Cerebellar cortex (tissue), 1 donor: ENCODE measurements around the gene VOPP1.

Source experiments
- DNase-seq: peaks from one replicate; pipeline ENCODE4 v3.0.0-alpha.2; 2015; ENCODE audit warnings: low spot score

VOPP1 gene

DNA sequence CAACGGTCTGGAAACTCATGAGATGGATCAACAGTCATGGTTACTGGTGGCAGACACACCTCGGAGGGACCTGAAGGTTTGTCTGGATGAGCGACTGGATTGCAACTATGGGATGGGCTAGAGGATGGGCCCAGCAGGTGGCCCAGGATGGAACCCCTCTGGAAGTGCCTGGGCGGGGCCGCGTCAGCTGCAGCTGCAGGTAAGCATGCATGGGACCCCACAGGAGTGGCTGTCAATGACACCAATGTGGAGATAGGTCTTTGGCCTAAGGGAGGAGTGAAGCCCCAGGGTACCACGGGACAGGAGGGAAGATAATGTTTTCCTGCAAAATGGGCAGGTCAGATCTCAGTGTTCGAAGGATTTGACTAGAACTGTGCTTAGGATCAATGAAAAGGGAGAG lies 103.8 kb downstream of the VOPP1 start:
- DNase-seq: no peak

DNA sequence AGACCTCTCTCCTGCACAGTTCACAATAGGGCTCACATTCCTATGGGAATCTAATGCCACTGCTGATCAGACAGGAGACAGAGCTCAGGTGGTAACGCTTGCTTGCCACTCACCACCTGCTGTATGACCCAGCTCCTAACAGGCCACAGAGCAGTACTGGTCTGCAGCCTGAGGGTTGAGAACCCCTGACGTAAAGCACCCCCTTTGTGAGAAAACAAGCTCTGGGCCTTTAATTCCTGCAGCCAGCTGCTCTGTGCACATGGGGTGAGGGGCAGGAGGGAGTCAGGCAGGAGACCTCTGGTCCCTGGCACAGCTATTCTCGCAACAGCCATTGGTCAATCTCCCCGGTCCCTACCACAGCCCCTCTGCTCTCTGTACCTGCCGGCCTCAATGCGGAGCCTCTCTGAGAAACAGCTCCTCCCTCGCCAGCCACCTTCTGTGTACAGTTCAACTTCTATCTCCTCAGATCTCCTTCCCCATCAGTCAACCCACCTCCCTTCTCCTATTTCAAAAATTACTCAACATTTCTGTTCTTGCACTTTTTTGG lies 105.2 kb downstream of the VOPP1 start:
- DNase-seq: no peak

DNA sequence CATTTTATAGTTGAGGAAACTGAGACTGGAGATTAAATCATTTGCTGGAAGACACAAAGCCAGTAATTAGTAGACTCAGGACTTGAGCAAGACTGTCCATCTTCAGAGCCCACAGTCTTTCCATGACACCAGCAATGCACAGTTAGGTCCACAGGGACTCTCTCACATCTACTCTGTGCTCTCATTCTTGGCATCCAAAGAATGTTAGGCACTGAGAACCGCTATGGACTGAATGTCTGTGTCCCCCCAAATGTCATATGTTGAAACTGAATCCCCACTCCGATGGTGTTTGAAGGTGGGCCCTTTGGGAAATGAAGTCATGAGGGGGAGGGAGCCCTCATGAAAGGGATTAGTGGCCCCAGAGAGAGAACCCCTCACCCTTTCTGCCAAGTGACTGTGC lies 106.6 kb downstream of the VOPP1 start:
- no peak for DNase-seq

DNA sequence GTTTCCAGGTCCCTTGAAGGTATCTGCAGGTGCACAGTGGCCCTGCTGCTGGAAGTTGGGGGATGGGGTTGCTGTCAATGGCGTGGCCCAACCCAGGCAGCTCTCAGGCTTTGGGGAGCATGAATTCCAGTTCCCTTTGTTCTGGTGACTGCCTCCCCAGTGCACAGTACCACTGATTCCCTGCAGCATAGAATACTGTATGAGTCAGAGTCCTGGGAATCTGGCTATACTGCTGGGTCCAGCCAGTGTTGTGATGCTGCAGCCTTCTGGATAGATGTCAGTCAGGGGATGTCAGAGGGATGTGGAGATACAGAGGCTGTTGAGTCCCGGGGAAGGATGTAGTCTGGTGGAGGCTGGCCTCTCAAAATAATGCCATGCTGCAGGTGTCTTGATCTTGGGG lies 107.9 kb downstream of the VOPP1 start:
- no peak for DNase-seq

DNA sequence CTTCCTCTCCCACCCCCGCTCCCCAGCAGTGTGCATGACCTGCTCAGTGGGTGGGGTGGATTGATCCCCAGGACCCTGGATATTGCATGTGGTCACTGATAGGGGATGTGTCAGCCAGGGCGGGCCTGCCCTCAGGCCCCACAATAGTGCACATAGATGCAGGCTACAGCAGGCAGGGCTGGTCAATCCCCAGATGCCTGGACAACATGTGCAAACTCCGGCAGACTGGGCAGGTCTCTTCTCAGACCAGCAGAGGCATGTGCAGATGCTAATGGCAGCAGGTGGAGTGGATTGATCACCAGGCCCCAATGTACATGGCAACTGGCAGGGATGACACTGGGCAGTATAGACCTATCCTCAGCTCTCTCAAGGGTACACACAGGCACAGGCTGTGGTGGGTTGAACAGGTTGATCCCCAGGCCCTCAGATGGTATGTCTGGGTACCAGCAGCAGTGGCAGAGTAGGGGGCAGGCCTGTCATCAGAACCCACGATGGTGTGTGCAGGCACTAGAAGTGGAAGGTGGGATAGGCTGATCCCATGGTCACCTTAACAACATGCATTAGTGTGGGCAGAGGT lies 108.5 kb downstream of the VOPP1 start:
- no peak for DNase-seq

DNA sequence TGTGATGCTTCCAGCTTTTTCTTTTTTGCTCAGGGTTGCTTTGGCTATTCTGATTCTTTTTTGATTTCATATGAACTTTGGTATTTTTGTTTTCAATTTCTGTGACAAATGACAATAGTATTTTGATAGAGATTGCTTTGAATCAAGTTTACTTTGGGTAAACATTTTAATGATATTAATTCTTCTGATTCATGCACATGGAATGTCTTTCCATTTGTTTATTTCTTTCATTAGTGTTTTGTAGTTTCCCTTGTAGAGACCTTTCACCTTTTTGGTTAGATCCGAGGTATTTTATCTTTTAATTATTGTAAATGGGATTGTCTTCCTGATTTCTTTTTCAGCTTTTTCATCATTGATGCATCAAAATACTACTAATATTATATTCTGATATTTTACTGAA lies 114.0 kb downstream of the VOPP1 start:
- DNase-seq: no peak

DNA sequence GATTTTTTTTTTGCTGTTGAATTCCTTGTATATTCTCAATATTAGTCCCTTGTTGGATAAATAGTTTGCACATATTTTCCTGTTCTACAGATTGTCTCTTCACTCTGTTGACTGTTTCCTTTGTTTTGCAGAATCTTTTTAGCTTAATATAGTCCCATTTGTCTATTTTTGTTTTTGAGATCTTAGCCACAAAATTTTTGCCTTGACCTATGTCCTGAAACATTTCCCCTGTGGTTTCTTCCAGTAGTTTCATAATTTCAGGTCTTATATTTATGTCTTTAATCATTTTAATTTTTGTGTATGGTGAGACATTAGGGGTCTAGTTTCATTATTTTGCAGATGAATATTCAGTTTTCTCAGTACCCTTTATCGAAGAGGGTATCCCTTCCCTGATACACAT lies 114.5 kb downstream of the VOPP1 start:
- DNase-seq: no peak

DNA sequence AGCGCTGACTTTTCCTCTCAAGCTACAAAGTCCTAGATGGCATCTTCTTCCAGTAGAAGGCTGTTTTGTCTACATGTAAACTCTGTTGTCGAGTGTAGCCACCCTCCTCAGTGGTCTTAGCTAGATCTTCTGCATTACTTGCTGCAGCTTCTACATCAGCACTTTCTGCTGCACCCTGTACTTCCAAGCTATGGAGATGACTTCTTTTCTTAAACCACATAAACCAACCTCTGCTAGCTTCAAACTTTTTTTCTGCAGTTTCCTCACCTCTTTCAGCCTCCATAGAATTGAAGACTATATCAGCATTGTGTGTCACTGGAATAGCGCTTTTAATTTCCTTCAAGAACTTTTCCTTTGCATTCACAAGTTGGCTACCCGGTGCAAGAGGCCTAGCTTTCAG lies 119.3 kb downstream of the VOPP1 start:
- DNase-seq: no peak

DNA sequence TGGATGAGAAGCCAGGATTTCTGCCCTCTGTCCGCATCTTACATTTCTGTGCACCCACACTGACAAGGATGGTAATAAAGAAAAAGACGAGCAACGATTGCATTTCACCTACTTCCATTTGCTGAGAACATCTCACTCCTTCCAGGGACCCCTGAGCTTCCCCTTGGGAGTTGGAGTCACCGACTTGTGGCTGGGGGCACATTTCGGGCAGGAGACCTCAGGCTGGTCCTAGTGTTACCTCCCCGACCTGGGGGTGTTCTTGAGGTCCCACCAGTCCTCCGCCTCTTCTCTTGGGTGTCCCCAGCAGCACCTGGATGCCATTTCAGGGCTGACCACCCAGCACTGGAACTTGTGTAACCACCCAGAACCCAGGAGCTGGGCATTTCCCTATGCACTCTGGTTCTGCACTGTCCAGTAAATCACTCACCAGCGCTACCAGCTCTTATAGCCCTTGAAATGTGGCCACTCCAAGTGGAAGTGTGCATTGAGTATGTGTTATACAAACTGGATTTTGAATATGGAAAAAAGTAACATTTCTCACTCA lies 122.2 kb downstream of the VOPP1 start:
- no peak for DNase-seq

DNA sequence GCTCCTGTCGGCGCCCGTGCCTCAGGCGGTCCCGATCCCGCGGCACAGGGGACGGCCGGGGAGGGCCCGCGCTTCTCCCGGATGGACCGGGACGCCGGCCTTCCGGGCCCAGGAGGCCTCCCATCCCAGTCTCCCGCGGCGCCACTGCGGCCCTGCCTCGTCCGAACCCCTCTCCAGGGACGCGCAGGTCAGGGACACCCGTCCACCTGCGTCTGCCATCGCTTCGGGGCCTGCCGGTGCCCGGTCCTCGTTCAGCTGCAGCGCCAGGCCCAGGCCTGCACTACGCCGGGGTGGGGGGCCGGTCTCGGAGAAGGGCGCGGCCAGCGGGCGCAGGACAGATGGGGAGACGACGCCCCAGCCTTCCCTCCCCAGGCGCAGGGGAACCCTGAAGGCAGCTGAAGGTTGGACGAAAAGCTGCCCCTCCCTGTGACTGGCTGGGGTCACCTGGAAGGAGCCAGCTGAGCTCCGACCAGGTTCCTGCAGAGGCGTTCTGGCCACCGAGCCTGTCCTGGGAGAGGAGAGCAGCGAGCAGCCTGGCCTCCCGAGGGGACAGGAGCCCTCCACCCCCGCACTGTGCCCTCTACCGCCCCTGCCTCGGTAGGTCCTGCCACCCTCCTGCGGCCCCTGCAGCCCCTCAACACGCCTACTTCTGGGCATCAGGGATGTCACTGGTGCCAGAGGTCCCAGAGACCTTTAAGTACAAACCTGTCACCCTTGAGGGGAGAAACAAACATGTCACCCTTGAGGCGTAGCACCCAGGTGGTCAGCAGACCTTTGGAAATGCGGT lies 122.9 kb downstream of the VOPP1 start:
- no peak for DNase-seq

DNA sequence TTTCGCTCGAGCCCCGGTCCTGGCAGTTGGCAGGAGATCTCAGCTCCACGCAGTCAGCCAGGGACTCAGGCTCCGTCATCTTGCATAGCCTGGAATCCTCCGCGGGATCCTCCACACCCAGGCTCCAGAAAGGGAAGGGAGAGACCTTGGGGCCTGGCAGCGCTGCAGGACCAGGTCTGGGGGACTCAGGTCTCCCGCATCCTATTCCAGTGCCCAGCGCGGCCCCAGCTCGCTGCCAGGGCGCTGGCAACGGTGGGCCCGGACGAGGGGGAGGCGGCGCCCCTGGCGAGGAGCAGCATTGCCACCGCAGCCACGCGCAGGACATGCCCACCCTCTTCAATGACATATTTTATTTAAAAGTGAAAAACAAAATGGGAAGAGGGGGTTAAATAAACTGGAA lies 123.8 kb downstream of the VOPP1 start:
- peak; percentile 6 for DNase-seq

DNA sequence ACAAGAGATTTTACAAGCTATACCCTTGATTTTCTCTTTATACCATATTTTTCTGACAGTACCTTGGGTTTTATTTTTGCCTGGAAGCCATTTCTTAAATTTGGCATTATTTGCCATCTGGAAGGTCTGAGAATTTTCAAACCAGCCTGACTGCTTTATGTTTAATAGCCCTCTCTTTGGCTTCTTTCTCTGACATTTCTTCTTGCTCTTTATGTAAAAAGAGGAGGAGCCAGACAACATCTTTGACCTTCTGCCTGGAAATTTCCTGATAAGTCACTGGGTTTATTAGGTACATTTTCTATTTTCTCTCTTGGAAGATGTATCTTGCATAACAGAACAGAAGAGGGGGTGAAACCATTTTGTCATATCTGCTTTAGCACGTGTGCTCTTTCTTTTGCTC lies 127.5 kb downstream of the VOPP1 start:
- DNase-seq: no peak

DNA sequence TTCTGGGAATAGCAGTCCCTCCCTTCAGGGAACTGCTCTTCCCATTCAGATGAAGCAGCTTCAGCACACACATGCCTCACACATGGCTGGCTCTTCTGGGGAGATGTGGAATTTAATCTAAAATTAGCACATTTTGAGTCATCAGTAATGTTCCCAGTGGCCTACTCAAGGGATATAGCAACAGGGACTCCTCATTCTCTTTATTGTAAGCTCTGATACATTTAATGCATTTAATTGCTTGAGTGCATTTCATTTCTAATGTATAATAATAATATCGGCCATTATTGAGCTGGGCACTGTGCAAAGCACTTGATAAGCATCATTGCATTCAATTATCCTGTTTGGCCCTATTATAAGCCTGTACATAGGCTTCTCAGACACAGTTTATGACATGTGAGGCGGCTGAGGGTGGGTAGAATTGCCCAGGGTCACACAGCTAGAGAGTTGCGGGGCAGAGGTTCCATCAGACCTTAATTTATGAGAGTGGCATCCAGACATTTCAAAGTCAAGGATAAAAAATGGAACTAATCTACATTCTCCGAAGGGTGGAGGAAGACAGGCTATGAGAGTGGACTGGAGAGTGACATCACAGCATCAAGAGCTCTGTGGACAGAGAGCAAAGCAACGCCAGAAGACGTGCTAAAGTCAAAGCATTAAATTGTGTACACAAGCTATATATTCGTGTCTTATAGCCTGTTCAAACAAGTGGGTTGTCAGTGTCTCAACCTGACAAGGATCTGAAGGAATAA lies 130.4 kb downstream of the VOPP1 start:
- no peak for DNase-seq

DNA sequence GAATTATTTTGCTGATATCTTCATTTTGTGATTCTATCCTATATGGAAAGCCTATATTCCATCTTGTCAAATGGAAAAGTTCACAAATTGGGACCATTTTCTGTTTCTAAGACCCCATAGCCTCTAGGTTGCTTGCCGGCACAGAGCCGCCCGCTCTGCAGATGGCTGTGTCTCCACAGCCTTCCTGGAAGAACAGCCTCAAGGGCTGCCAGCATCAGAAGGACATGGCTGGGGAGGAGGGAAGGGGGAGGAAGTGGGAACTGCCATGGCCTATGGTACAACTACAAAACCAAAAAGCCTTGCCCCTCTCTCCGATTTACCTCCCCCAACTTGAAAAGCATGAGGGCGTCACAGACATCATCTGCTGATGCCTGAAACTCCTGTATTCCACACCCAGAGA lies 131.3 kb downstream of the VOPP1 start:
- no peak for DNase-seq

DNA sequence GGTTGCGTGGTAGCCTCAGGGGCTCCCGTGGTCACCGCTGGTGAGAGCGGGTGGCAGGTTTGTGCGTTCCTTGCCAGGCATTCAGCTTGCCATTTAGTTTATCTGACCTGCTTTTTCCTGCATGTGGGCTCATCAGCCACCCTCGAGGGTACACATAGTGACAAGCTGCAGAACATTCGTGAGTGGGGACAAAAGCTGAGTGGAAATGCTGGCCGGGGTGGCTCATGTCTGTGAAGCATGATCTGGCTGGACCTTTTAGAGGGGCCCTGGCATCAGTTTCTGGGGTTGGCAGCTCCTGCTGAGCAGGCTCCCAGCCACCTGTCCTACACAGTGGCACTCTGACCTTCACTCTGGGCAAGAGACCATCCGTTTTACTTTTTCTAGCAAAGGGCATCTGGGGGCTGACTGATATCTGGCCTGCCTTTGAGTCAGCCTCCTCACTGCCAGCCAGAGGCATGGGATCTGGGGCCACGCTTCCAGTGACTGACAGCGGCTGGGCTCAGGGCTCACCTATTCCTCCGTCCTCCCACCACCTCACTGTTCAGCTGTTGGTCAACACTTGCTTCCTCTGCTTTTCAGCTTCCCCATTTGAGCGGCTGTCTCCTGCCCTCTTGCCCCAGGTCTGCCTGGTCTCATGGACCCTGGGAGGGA lies 132.1 kb downstream of the VOPP1 start:
- DNase-seq: peak; percentile 11

DNA sequence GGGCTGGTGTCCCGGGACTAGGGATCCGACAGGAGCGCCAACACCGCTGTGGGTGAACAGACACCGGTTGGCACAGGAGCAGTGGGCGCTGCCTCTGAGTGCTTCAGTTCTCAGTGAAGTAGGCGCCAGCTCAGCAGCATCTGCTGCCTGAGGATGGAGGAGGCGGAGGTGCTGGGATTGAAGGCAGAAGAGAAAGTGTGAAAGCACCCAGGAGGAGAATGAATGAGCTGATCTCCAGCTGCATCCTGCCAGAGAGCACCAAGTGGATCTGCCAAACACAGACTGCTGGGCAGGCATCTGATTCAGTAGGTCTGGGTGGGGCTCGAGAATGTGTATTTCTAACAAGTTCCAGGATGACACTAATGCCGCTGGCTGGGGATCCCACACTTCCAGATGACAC lies 132.7 kb downstream of the VOPP1 start:
- DNase-seq: peak; percentile 18

DNA sequence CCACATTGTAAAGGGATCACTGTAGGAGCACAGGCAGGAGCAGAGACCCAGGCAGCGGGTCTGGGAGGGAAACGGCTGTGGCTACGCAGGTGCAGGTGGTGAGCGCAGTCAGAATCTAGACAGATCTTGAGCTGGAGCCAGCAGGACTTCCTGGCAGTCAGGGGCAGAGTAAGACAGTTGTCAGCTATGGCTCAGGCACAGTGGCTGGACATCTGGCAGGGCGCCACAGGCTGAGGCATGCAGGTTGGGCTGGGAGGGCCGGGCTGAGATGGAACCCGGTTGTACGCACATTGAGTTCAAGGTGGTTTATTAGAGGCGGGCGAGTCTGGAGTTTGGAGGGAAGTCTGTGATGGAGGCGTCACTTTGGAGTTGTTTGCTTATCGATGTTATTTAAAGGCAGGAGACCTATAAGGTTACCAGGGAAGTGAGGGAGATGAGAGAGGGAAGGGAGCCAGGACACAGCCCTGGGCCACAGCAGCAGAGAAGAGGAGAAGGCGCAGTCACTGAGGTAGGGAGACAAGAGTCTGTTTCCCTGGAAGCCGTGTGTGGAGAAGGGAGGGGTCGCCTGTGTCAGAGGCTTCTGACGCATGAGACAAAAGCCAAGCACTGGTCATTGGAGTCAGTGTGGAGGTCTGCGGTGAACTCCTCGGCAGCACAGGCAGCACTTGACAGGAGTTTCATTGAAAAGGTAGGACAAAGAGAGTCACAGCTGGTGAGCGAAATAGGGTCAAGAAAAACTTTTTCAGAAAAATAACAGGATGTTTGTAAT lies 133.4 kb downstream of the VOPP1 start:
- peak; percentile 77 for DNase-seq

DNA sequence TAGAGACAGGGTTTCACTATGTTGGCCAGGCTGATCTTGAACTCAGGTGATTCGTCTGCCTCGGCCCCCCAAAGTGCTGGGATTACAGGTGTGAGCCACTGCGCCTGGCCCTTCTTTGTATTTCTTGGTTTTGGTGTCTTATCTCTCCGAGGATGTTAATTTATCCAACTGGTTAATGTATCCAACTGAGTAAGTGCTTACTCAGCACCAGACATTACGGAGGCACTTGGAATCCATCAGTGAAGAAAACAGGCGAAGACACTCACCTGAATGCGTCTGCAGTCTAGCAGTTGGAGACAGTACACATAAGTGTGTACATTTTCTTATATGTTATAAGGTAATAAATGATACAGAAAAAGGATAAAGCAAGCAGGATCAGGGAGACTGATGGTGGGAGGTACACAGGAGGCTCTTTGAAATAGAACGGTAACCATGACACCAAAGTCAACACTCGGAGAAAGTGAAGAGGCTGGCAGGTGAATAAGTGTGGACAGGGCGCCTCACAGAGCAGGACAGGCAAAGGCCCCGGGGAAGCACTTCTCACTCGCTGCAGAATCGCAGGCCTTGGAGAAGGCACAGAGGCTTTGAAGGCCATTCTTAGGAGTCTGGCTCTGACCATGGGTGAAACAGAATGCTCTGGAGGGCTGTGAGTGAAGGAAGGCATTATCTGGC lies 134.1 kb downstream of the VOPP1 start:
- DNase-seq: no peak

DNA sequence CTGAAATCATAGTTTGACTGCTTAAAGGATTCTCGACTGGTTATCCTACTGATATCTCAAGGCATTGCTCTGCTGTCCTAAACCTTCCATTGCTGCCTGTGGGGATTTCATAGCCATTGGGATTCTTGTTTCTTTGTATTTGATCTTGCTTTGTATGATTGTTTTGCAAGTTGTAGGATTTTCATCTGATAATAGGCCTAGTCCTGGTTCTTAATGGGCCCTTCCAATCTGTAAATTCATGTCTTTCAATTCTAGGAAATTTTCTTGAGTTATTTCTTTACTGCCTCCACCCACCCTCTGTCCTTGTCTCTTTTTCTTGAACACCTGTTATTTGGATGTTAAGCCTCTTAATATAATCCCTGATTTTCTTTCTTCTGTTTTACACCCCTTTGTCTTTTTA lies 134.9 kb downstream of the VOPP1 start:
- no peak for DNase-seq

DNA sequence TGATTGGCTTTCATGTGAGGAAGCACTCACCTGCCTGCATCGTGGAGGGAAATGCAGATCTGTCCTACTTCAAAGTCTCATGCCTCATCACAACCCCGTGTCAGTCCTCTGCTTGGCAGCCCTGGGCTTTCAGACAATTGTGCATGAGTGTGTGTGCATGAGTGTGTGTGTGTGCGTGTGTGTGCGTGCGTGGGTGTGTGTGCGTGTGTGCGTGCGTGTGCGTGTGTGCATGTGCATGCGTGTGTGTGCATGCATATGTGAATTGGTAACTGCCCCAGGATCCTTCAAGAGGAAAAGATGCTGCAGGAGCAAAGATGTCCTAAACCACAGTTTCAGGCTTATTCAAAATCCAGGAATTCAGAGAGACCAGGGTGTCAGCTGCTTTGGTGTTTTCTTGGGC lies 135.8 kb downstream of the VOPP1 start:
- DNase-seq: no peak

DNA sequence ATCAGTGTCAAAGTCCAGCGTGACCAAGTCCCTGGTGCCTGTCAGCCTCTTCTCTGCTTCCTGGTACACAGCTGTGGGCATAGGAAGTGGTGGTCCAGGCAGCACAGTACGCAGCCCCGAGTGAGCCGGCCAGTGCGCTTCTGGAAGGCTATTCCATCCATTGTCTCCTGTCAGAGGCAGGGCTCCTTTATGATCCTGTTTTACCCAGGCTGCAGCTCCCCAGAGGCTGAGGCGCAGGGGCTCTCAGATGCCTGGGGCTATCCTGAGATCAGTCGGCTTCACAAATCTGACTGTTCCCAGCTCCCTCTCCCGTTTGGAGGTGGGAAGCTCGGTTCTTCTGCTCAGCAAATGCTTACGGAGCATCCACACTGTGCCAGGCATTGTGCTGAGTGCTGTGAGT lies 136.8 kb downstream of the VOPP1 start:
- no peak for DNase-seq
